ENCODE measurements around the gene PITPNM3.
A peak's percentile ranks its signal among the peaks of the same experiment; 100 is the strongest.

PITPNM3 gene

GRCh38 chr17:6502871-6503509, 53.4 kb downstream of the PITPNM3 start:
- no peak for DNase-seq (ENCODE audit: extremely low read depth in 1 of 2, low read depth in 1 of 2)

DNA sequence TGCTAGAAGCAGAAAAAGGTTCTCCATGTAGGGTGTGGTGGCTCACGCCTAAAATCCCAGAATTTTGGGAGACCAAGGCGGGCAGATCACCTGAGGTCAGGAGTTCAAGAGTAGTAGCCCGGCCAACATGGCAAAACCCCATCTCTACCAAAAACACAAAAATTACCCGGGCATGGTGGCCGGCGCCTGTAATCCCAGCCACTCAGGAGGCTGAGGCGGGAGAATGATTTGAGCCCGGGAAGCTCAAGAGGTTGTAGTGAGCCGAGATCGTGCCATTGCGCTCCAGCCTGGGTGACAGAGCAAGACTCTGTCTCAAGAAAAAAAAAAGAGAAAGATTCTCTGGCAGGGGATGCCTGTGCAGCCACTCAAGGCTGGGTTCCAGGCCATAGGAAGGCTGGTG, 54.2 kb downstream of the PITPNM3 start:
- no peak for DNase-seq (ENCODE audit: extremely low read depth in 1 of 2, low read depth in 1 of 2)

DNA sequence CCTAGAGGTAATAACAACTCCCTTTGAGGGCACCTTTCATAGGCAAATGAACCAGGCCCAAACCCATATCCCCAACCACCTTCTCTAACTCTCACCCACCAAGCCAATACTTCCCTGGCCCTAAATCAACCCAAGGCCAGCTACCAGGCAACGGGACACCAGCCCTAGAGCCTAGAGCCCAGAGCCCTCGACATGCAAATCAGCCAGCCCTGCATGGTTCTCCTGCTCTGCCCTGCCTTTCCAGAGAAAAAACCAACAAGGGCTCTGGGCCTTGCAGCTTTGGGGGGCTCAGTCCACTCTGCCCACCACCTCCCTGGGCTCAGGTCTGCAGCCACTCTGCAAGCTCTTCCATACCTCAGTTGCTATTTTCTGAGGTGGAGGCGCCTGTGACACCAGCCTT, 55.0 kb downstream of the PITPNM3 start:
- DNase-seq (ENCODE audit: extremely low read depth in 1 of 2, low read depth in 1 of 2), result no peak

DNA sequence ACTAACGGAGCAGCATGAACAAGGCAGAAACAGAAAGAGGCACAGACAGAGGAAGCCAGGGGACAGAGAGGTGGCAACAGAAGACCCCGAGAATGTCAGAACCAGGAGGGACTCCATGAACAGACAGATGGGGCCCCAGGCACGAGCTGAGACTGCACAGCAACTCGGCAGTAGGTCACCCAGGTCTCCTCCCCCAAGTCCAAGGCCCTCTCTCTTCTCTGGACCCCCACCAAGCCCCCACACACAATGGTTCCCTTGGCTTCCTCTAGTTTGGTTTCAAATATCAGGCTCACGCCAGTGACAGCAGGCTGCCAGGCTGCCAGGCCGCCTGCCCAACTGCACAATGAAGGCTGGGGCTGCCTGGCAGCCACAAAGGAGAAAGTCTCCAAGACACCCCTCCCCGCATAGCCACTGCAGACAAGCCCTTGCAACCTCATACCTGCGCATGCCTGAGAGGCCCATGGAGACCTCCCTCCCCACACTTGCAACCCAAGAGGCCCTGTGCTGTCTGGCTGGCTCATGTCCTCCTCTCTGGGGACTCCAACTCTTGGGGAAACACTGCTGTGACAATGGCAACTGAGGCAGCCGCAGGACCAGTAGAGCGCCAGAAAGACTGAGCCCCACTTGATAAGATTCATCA, 57.3 kb downstream of the PITPNM3 start:
- DNase-seq (ENCODE audit: extremely low read depth in 1 of 2, low read depth in 1 of 2), result no peak

DNA sequence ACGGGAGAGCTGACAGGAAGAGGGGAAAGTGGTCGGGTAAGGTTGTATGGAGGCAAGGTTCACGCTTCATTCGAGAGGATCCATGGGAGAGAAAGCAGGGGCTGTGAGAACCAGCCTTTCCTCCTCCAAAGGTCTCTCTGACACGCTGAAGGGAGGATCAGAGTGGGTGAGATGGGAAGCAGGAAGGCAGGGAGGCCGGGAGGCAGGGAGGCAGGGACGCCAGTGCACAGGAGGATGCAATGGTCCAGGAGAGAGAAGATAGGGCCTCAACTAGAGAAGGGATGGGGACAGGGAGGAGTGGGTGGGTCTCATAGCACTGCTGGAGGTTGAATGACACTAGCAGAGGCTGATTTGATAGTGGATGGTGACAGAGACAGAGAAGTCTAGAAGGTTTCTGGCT, 58.0 kb downstream of the PITPNM3 start:
- no peak for DNase-seq (ENCODE audit: extremely low read depth in 1 of 2, low read depth in 1 of 2)

GRCh38 chr17:6497496-6498221, 58.7 kb downstream of the PITPNM3 start:
- DNase-seq (ENCODE audit: extremely low read depth in 1 of 2, low read depth in 1 of 2), result no peak

DNA sequence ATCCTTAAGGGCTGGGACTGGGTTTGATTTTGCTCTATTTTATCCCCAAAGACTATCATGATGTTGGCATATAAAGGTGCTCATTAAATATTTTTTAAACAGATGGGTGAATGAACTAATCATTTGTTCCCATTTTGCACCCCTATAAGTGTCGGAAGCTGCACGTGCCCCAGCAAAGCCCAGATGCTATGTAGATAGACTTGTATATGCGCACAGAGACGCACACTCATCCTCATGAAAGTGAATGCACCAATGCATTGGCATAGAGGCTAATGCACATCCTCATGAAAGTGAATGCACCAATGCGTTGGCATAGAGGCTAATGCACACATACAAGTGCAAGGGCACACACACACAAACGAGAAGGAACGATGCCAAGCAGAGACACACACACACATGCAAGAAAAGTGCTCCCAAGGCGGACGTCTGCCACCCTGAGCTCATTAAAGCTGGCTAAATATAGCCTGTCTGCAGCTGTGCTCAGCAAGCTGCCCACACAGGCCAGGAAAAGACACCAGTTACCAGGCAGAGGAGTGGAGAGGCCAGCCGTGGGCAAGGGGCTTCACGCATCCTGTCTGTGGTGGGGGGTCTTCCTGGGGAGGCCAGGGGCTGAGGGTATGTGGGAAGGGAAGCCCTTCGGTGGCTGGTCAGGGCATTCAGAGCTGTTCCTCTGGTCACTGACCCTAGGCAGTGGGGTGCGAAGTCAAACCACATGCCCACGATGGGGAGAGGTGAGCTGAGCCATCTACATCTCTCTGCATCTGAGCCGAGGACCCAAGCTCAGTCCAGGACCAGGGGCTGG, 59.5 kb downstream of the PITPNM3 start:
- no peak for DNase-seq (ENCODE audit: extremely low read depth in 1 of 2, low read depth in 1 of 2)

DNA sequence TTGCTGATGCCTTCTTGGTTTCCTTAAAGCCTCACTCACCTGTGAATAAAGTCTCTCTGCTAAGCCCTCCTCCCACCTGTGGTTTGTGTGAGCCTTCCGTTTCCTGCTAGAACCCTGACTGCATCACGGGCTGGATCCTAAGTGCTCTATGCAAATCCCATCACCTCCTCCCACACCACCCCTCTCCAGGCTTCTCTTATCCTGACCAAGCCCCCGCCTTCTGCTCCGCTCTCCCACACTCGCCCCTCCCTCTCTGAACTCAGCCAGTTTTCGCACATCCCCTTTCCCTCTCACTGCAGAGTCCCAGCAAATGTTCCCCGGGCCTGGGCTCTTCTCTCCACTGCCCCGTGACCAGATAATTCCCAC, 60.3 kb downstream of the PITPNM3 start:
- DNase-seq (ENCODE audit: extremely low read depth in 1 of 2, low read depth in 1 of 2), result peak in 1 of 2 donors; percentile 11

GRCh38 chr17:6495450-6496115, 60.8 kb downstream of the PITPNM3 start:
- no peak for DNase-seq (ENCODE audit: extremely low read depth in 1 of 2, low read depth in 1 of 2)

GRCh38 chr17:6494239-6494941, 62.0 kb downstream of the PITPNM3 start:
- DNase-seq (ENCODE audit: extremely low read depth in 1 of 2, low read depth in 1 of 2), result no peak

GRCh38 chr17:6492892-6493674, 63.3 kb downstream of the PITPNM3 start:
- no peak for DNase-seq (ENCODE audit: extremely low read depth in 1 of 2, low read depth in 1 of 2)

GRCh38 chr17:6491071-6491700, 65.2 kb downstream of the PITPNM3 start:
- DNase-seq (ENCODE audit: extremely low read depth in 1 of 2, low read depth in 1 of 2), result no peak

- DNase-seq (ENCODE audit: extremely low read depth in 1 of 2, low read depth in 1 of 2), result no peak
Observed at GRCh38 chr17:6489016-6489550, 67.3 kb downstream of the PITPNM3 start.

DNA sequence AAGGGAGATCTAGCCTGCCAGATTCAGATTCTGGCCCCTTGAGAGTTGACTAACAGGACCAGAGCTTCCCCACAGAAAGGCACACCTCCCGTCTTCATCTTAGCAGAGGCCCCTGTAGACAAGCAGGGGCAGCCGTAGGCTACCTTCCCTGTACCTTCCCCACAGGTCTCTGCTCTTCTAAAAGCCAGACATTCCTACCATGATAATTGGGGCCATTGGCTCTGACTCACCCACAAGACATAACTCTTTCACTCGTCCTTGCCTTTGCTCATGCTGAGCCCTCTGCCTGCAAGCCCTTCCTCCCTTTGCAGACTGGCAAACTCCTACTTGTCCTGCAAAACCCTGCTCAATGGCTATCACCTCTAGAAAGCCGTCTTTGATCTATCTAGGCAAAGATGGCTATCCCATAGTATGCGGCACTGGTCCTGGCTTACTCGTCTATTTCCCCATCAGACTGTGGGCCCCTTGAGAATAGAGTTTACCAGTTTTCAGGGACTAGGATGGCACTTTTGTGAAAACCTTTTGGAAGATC, 68.3 kb downstream of the PITPNM3 start:
- DNase-seq (ENCODE audit: extremely low read depth in 1 of 2, low read depth in 1 of 2), result no peak

DNA sequence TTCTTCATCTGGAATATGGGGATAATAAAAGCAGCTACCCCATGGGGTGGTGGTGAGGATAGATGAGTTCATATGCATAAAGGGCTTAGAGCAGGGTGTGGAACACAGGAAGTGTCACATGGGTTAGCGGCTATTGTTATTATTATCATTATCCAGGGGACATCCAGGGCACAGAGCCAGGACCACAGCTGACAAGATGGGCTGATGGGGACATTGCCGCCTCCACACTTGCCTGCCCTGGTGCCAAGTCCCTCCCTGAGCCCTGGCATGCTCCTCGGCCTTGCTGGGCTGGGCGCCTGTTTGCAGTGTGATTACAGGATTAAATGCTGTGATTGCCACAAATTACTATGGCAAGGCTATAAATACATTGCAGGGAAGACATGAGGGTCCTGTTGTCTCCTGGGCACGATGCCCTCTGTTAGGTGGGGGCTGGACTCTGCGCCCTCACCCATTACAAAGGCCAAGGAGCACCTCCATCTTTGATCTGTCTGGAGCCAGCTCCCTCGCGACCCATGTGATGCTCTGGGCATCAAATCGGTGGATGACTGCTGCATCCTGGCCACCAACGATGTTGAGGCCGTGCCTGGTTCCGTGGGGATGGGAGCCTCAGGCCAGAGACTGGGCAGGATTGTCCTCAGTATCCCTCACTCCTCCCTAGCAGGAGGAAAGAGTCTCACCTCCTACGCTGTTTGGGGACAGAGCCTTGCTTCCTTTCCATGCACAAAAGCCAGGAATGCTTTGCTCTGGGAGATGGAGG, 68.9 kb downstream of the PITPNM3 start:
- no peak for DNase-seq (ENCODE audit: extremely low read depth in 1 of 2, low read depth in 1 of 2)

DNA sequence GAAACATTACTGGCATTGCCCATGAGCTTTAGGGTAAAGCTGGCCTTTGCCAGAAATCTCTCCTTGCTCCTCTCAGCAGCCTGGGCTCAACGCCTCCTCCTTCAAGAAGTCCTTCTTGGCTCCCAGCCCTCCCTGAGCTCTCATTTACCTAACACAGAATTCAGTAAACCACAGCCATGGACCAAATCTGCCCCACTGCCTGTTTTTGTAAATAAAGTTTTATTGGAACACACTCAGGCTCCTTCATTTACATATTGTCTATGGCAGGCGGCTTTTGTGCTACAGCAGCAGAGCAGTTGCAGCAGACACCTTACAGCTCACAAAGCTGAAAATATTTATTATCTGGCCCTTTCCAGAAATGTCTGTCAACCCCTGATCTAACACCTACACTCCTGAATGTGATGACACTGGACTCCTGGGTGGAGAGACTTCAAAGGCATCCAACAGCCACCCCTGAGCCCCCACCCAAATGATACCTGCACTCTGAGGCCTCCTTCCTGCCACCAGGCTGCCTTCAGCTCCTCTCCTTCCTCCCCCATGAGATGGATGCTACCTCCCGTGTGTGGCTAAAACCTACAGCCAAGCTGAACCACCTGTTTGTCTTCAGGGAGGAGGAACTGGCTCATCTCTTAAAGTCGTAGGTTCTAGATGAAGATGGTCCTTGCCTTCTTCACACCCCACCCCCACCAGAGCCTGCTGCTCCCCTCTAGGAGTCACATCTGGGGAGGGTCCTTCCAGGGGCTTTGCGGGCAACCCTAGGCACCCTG, 70.5 kb downstream of the PITPNM3 start:
- no peak for DNase-seq (ENCODE audit: extremely low read depth in 1 of 2, low read depth in 1 of 2)

- no peak for DNase-seq (ENCODE audit: extremely low read depth in 1 of 2, low read depth in 1 of 2)
Observed at GRCh38 chr17:6483507-6483906, 72.8 kb downstream of the PITPNM3 start.
